IgD-negative memory B cell (primary cell): Measurements from ENCODE around the gene KIF17. TPM values are rescaled to one million over a fixed set of nuclear protein-coding genes. Genes with fewer than 3 reads are reported as not detected.

Experiments used
- H3K27ac Mint-ChIP-seq, 3 donors: one replicate each; pipeline ENCODE4 v1.8.0; 2020 to 2022; ENCODE audit warnings: mild to moderate bottlenecking in 3 of 3, mixed read lengths in 3 of 3, moderate library complexity in 1 of 3
- H3K27me3 Mint-ChIP-seq: one replicate; pipeline ENCODE4 v1.8.0; 2021; ENCODE audit warnings: mixed read lengths
- H3K36me3 Mint-ChIP-seq: one replicate; pipeline ENCODE4 v1.8.0; 2020; ENCODE audit warnings: mild to moderate bottlenecking, mixed read lengths
- H3K4me1 Mint-ChIP-seq, 3 donors: one replicate each; pipeline ENCODE4 v1.8.0; 2020 to 2022; ENCODE audit warnings: mixed read lengths in 3 of 3, mild to moderate bottlenecking in 1 of 3
- H3K4me3 Mint-ChIP-seq, 4 donors: one replicate each; pipeline ENCODE4 v1.8.0; 2020 to 2022; ENCODE audit warnings: mild to moderate bottlenecking in 4 of 4, mixed read lengths in 4 of 4, moderate library complexity in 3 of 4
- H3K9me3 Mint-ChIP-seq, 3 donors: one replicate each; pipeline ENCODE4 v1.8.0; 2020 to 2021; ENCODE audit warnings: mixed read lengths in 3 of 3, mild to moderate bottlenecking in 1 of 3
- polyA plus RNA-seq: library from polyadenylated mRNA; unstranded; fragments of 300-500 nt; fragmentation: Illumina TruSeq; gene quantifications from one replicate; pipeline ENCODE4 v1.2.3, GENCODE V29; 2021

KIF17 gene
- polyA plus RNA-seq, 1 donor from 2014 or later: not detected

- peaks cover 2% of the 10 kb centered on the region for H3K27me3 Mint-ChIP-seq
- H3K4me3 Mint-ChIP-seq: peak within 1 kb of the TSS; percentile 85 to 95 (median 92)
- H3K27ac Mint-ChIP-seq: peak within 1 kb of the TSS; percentile 79 to 86 (median 81)
- peaks cover 7 to 9% (median 8%) of the 10 kb centered on the region in 3 donors for H3K4me1 Mint-ChIP-seq
- H3K36me3 Mint-ChIP-seq: no peaks in the 10 kb centered on the region
- H3K9me3 Mint-ChIP-seq: peaks cover 1 to 4% (median 1%) of the 10 kb centered on the region in 3 donors
Observed at GRCh38 chr1:20633190-20634064, 84.4 kb downstream of the KIF17 start, which contains the start of gene PINK1. PINK1 (plus strand) TSS chr1:20633458; CDS start chr1:20633549, 91 bp downstream.

- Mint-ChIP-seq H3K27ac (peak overlapping the region in 2 of 3 donors; percentile 81 to 86), H3K4me1 (peaks cover 7 to 9% (median 8%) of the 10 kb centered on the region in 3 donors), H3K36me3 (no peaks in the 10 kb centered on the region), H3K4me3 (peak overlapping the region; percentile 75 to 85 (median 80)), H3K27me3 (peaks cover 2% of the 10 kb centered on the region), H3K9me3 (peaks cover 1 to 4% (median 1%) of the 10 kb centered on the region in 3 donors)
Observed at GRCh38 chr1:20632386-20632785, 85.4 kb downstream of the KIF17 start.

DNA sequence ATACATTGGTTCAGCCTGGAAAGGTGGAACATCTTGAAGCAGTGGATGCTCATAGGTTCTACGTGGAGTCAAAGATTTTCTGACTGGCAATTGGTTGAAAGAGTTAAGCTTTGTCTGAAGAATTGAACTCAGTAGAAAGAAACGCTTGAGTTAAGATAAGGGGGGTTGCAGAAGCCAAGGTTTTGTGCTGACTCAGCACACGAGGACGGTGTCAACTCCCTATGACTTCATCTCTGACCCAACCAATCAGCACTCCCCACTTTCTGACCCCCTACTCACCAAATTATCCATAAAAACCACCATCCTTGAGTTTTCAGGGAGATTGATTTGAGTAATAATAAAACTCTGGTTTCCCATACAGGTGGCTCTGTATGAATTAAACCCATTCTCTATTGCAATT, 87.1 kb downstream of the KIF17 start:
- Mint-ChIP-seq H3K36me3 (no peaks in the 10 kb centered on the region), H3K27me3 (peaks cover 4% of the 10 kb centered on the region), H3K9me3 (peaks cover 1 to 5% (median 4%) of the 10 kb centered on the region in 3 donors), H3K27ac (no peak overlapping the region), H3K4me1 (peaks cover 7 to 9% (median 8%) of the 10 kb centered on the region in 3 donors), H3K4me3 (peak overlapping the region in 2 of 4 donors; percentile 25 to 80)

DNA sequence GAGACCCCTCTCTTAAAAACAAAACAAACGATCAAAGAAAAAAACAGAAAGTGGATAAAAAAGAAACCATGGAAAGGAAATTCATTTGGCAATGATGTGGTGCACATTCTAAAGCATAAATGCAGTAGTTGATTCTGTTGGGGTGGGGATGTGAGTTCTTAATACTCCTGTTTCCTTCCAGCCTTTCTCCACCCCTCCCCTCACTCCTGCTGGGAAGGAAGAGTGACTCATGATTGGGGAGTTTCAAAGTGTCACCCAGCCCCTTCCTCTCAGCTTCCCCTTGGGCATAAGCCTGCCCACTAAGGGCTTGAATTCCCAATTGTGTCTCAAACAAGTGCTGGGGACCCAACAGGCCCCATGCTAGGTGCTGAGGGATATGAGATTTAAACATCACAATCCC, 91.3 kb downstream of the KIF17 start:
- Mint-ChIP-seq H3K27ac (no peak overlapping the region), H3K4me1 (peaks cover 0 to 1% (median 0%) of the 10 kb centered on the region in 3 donors), H3K27me3 (peaks cover 4% of the 10 kb centered on the region), H3K4me3 (no peak overlapping the region), H3K36me3 (no peaks in the 10 kb centered on the region), H3K9me3 (peaks cover 1 to 4% (median 4%) of the 10 kb centered on the region in 3 donors)

DNA sequence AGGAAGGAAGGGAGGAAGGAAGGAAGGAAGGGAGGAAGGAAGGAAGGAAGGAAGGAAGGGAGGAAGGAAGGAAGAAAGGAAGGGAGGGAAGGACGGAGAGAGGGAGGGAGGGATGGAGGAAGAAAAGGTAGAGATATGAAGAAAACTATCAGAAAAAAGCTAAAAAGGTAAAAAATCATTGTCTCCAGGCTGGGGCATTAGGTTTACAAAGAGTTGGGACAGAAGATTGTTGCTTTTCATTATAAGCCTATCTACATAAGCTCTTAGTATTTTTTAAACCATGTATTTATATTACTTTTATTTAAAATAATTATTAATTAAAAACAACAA, 91.7 kb downstream of the KIF17 start:
- no peak overlapping the region for H3K27ac Mint-ChIP-seq
- peaks cover 2% of the 10 kb centered on the region for H3K27me3 Mint-ChIP-seq
- H3K4me3 Mint-ChIP-seq: no peak overlapping the region
- H3K4me1 Mint-ChIP-seq: peaks cover 0 to 1% (median 0%) of the 10 kb centered on the region in 3 donors
- H3K9me3 Mint-ChIP-seq: peaks cover 1 to 4% (median 4%) of the 10 kb centered on the region in 3 donors
- no peaks in the 10 kb centered on the region for H3K36me3 Mint-ChIP-seq

GRCh38 chr1:20625176-20626097, 92.4 kb downstream of the KIF17 start:
- H3K36me3 Mint-ChIP-seq: no peaks in the 10 kb centered on the region
- H3K4me1 Mint-ChIP-seq: peaks cover 0 to 1% (median 0%) of the 10 kb centered on the region in 3 donors
- peaks cover 1 to 4% (median 4%) of the 10 kb centered on the region in 3 donors for H3K9me3 Mint-ChIP-seq
- H3K4me3 Mint-ChIP-seq: no peak overlapping the region
- peaks cover 4% of the 10 kb centered on the region for H3K27me3 Mint-ChIP-seq
- H3K27ac Mint-ChIP-seq: no peak overlapping the region

GRCh38 chr1:20624709-20625108, 93.1 kb downstream of the KIF17 start:
- no peak overlapping the region for H3K4me3 Mint-ChIP-seq
- H3K36me3 Mint-ChIP-seq: no peaks in the 10 kb centered on the region
- peaks cover 1 to 4% (median 4%) of the 10 kb centered on the region in 3 donors for H3K9me3 Mint-ChIP-seq
- peaks cover 0 to 1% (median 0%) of the 10 kb centered on the region in 3 donors for H3K4me1 Mint-ChIP-seq
- H3K27me3 Mint-ChIP-seq: peaks cover 4% of the 10 kb centered on the region
- no peak overlapping the region for H3K27ac Mint-ChIP-seq

DNA sequence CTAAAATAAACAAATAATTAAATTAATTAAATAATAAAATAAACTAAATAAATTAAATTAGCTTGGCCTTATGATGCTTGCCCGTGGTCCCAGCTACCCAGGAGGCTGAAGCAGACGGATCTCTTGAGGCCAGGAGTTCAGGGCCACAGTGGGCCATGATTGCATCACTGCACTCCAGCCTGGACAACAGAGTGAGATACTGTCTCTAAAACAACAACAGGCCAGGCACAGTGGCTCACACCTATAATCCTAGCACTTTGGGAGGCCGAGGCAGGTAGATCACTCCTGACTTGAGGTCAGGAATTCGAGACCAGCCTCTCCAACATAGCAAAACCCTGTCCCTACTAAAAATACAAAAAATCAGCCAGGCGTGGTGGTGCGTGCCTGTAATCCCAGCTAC, 96.8 kb downstream of the KIF17 start:
- Mint-ChIP-seq H3K9me3 (no peaks in the 10 kb centered on the region), H3K27ac (no peak overlapping the region), H3K36me3 (no peaks in the 10 kb centered on the region), H3K4me1 (peaks cover 0 to 4% (median 1%) of the 10 kb centered on the region in 3 donors), H3K4me3 (no peak overlapping the region), H3K27me3 (peaks cover 7% of the 10 kb centered on the region)

GRCh38 chr1:20619999-20620398, 97.8 kb downstream of the KIF17 start:
- H3K4me1 Mint-ChIP-seq: peaks cover 0 to 4% (median 1%) of the 10 kb centered on the region in 3 donors
- no peaks in the 10 kb centered on the region for H3K36me3 Mint-ChIP-seq
- H3K4me3 Mint-ChIP-seq: no peak overlapping the region
- no peaks in the 10 kb centered on the region for H3K9me3 Mint-ChIP-seq
- H3K27ac Mint-ChIP-seq: no peak overlapping the region
- peaks cover 9% of the 10 kb centered on the region for H3K27me3 Mint-ChIP-seq

- Mint-ChIP-seq H3K36me3 (no peaks in the 10 kb centered on the region), H3K4me1 (peaks cover 0 to 4% (median 3%) of the 10 kb centered on the region in 3 donors), H3K27ac (no peak overlapping the region), H3K27me3 (peaks cover 9% of the 10 kb centered on the region), H3K9me3 (no peaks in the 10 kb centered on the region), H3K4me3 (no peak overlapping the region)
Observed at GRCh38 chr1:20618550-20618949, 99.3 kb downstream of the KIF17 start.

GRCh38 chr1:20616847-20617487, 100.8 kb downstream of the KIF17 start:
- H3K4me1 Mint-ChIP-seq: peaks cover 0 to 4% (median 2%) of the 10 kb centered on the region in 3 donors
- H3K27ac Mint-ChIP-seq: no peak overlapping the region
- peaks cover 0 to 2% (median 0%) of the 10 kb centered on the region in 3 donors for H3K9me3 Mint-ChIP-seq
- H3K27me3 Mint-ChIP-seq: peaks cover 9% of the 10 kb centered on the region
- no peak overlapping the region for H3K4me3 Mint-ChIP-seq
- H3K36me3 Mint-ChIP-seq: no peaks in the 10 kb centered on the region

- Mint-ChIP-seq H3K4me1 (peaks cover 0 to 4% (median 2%) of the 10 kb centered on the region in 3 donors), H3K36me3 (no peaks in the 10 kb centered on the region), H3K27ac (no peak overlapping the region), H3K9me3 (peaks cover 0 to 2% (median 0%) of the 10 kb centered on the region in 3 donors), H3K27me3 (peaks cover 9% of the 10 kb centered on the region), H3K4me3 (no peak overlapping the region)
Observed at GRCh38 chr1:20615946-20616846, 101.6 kb downstream of the KIF17 start.

- Mint-ChIP-seq H3K36me3 (no peaks in the 10 kb centered on the region), H3K27me3 (peaks cover 8% of the 10 kb centered on the region), H3K4me1 (peaks cover 0 to 4% (median 2%) of the 10 kb centered on the region in 3 donors), H3K4me3 (no peak overlapping the region), H3K9me3 (peaks cover 0 to 2% (median 0%) of the 10 kb centered on the region in 3 donors), H3K27ac (no peak overlapping the region)
Observed at GRCh38 chr1:20614131-20614579, 103.7 kb downstream of the KIF17 start.
